ENCODE data around the gene TMEM163. TPM values are rescaled to one million over a fixed set of nuclear protein-coding genes. Genes with fewer than 3 reads are reported as not detected.
"Not testable (repeated sequence)": the region's sequence is repeated elsewhere in the genome, so short reads cannot be mapped to it uniquely, and the experiment has no call there.

TMEM163 gene
- total RNA-seq, 1 donor from 2014 or later = 0.34 TPM

- DNase-seq = no peak
Observed at GRCh38 chr2:134662751-134663150, 56.0 kb downstream of the TMEM163 start.

- DNase-seq = no peak
Observed at GRCh38 chr2:134660626-134661402, 58.0 kb downstream of the TMEM163 start.

- DNase-seq = no peak
Observed at GRCh38 chr2:134659724-134660123, 59.1 kb downstream of the TMEM163 start.

GRCh38 chr2:134657650-134658250 is 61.0 kb downstream of the TMEM163 start:
- DNase-seq = peak; percentile 59

- not testable (repeated sequence) for DNase-seq
Observed at GRCh38 chr2:134656391-134656790, 62.4 kb downstream of the TMEM163 start.

- DNase-seq = peak; percentile 32
Observed at GRCh38 chr2:134648586-134648985, 70.2 kb downstream of the TMEM163 start.

- peak; percentile 19 for DNase-seq
Observed at GRCh38 chr2:134647607-134648256, 71.1 kb downstream of the TMEM163 start.

GRCh38 chr2:134642938-134643337 is 75.9 kb downstream of the TMEM163 start:
- no peak for DNase-seq

GRCh38 chr2:134640494-134640893 is 78.3 kb downstream of the TMEM163 start:
- no peak for DNase-seq

- no peak for DNase-seq
Observed at GRCh38 chr2:134639265-134639664, 79.5 kb downstream of the TMEM163 start.

GRCh38 chr2:134636714-134637113 is 82.1 kb downstream of the TMEM163 start:
- DNase-seq = no peak

- no peak for DNase-seq
Observed at GRCh38 chr2:134634054-134634753, 84.6 kb downstream of the TMEM163 start.

GRCh38 chr2:134630504-134631159 is 88.2 kb downstream of the TMEM163 start:
- no peak for DNase-seq

- DNase-seq = no peak
Observed at GRCh38 chr2:134628453-134628852, 90.3 kb downstream of the TMEM163 start.

GRCh38 chr2:134626781-134627180 is 92.0 kb downstream of the TMEM163 start:
- DNase-seq = no peak

GRCh38 chr2:134625311-134625710 is 93.5 kb downstream of the TMEM163 start:
- DNase-seq = peak; percentile 26

GRCh38 chr2:134623796-134624195 is 95.0 kb downstream of the TMEM163 start:
- no peak for DNase-seq

GRCh38 chr2:134623046-134623445 is 95.8 kb downstream of the TMEM163 start:
- DNase-seq = no peak

- DNase-seq = no peak
Observed at GRCh38 chr2:134621939-134622705, 96.7 kb downstream of the TMEM163 start.

GRCh38 chr2:134619250-134619649 is 99.5 kb downstream of the TMEM163 start:
- no peak for DNase-seq

GRCh38 chr2:134615480-134615879 is 103.3 kb downstream of the TMEM163 start:
- not testable (repeated sequence) for DNase-seq

GRCh38 chr2:134611316-134611715 is 107.5 kb downstream of the TMEM163 start:
- no peak for DNase-seq

Data from dermis blood vessel endothelial cell (primary cell).